H1 (cell line): ENCODE data around the gene CEP41.

Experiments used
- POLR2A ChIP-seq, 2 experiments: IDR thresholded peaks; 1 replicate in 1 of 2; 2 replicates in 1 of 2; pipeline ENCODE4 v1.6.1; 2011; ENCODE audit warnings: low read depth in 2 of 2, low read length in 2 of 2, mild to moderate bottlenecking in 2 of 2; ENCODE audit errors: control extremely low read depth in 1 of 2
- POLR2AphosphoS5 ChIP-seq: IDR thresholded peaks from 2 replicates; pipeline ENCODE4 v1.6.1; 2011; ENCODE audit warnings: low read depth, low read length
- RFX5 ChIP-seq: IDR thresholded peaks from 2 replicates; pipeline ENCODE4 v1.6.1; 2011; ENCODE audit warnings: low read depth, low read length, improper control_type of control experiment, borderline replicate concordance
- SP4 ChIP-seq: IDR thresholded peaks from 2 replicates; pipeline ENCODE4 v1.6.1; 2012; ENCODE audit warnings: low read length, inconsistent platforms
- SRF ChIP-seq: IDR thresholded peaks from 2 replicates; pipeline ENCODE4 v1.6.1; 2011; ENCODE audit warnings: mild to moderate bottlenecking, low read depth, low read length, moderate library complexity
- YY1 ChIP-seq: IDR thresholded peaks from 2 replicates; pipeline ENCODE4 v1.6.1; 2011; ENCODE audit warnings: low read depth, mild to moderate bottlenecking, low read length
- TF ChIP-seq, protein P1 (sequence below), 3 experiments: IDR thresholded peaks; 1 replicate in 2 of 3; 2 replicates in 1 of 3; pipeline versions ENCODE4 v1.5.1 to v1.6.1; 2011; ENCODE audit warnings: low read length in 3 of 3, mild to moderate bottlenecking in 3 of 3, inconsistent platforms in 2 of 3, low read depth in 1 of 3, moderate library complexity in 1 of 3; ENCODE audit not compliant: insufficient read depth in 1 of 3; ENCODE audit errors: control extremely low read depth in 1 of 3

GRCh38 chr7:130444234-130444633, 3.4 kb upstream of the CEP41 start:
- TF ChIP-seq POLR2AphosphoS5 (no peak), POLR2A (IDR thresholded peaks at IDR 0.05; ENCODE audit: control extremely low read depth in 1 of 2, low read depth in 2 of 2, low read length in 2 of 2) (no peak), YY1 (no peak), SRF (no peak), SP4 (no peak), RFX5 (no peak)
- TF ChIP-seq, protein P1, sequence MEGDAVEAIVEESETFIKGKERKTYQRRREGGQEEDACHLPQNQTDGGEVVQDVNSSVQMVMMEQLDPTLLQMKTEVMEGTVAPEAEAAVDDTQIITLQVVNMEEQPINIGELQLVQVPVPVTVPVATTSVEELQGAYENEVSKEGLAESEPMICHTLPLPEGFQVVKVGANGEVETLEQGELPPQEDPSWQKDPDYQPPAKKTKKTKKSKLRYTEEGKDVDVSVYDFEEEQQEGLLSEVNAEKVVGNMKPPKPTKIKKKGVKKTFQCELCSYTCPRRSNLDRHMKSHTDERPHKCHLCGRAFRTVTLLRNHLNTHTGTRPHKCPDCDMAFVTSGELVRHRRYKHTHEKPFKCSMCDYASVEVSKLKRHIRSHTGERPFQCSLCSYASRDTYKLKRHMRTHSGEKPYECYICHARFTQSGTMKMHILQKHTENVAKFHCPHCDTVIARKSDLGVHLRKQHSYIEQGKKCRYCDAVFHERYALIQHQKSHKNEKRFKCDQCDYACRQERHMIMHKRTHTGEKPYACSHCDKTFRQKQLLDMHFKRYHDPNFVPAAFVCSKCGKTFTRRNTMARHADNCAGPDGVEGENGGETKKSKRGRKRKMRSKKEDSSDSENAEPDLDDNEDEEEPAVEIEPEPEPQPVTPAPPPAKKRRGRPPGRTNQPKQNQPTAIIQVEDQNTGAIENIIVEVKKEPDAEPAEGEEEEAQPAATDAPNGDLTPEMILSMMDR (IDR thresholded peaks at IDR 0.05; ENCODE audit: control extremely low read depth in 1 of 3, insufficient read depth in 1 of 3, low read depth in 1 of 3, low read length in 3 of 3): no peak
